ENCODE data around the gene RASSF9. TPM values are rescaled to one million over a fixed set of nuclear protein-coding genes. Genes with fewer than 3 reads are reported as not detected.

RASSF9 gene
- total RNA-seq, 1 donor = 0.43 TPM

DNA sequence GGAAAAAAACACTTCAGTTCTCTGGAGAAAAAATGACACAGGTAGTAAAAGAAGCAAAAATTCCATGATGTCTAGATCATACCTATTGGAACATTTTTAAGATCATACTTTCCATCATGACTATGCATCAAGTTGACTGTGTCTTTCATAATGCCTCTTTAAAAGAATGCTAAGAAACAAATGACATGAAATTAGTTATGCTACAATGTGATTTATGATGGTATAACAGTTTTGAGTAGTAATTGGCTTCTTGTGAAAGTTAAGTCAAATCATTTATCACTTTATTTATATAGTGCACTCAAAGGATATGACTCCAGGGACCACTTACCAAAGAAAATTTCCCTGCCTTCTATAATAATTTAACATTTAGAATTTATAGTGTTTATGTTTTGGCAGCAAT, 28.5 kb downstream of the RASSF9 start:
- no peak for TF ChIP-seq CTCF (IDR thresholded peaks at IDR 0.05; ENCODE audit: insufficient read depth, low read depth, low read length)
- no peak for DNase-seq (ENCODE audit: low read depth)
- H3K4me3 ChIP-seq (ENCODE audit: low read depth, low read length) = no peak overlapping the region

GRCh38 chr12:85805654-85806053, 30.6 kb downstream of the RASSF9 start:
- no peak overlapping the region for H3K4me3 ChIP-seq (ENCODE audit: low read depth, low read length)
- no peak for TF ChIP-seq CTCF (IDR thresholded peaks at IDR 0.05; ENCODE audit: insufficient read depth, low read depth, low read length)
- no peak for DNase-seq (ENCODE audit: low read depth)

DNA sequence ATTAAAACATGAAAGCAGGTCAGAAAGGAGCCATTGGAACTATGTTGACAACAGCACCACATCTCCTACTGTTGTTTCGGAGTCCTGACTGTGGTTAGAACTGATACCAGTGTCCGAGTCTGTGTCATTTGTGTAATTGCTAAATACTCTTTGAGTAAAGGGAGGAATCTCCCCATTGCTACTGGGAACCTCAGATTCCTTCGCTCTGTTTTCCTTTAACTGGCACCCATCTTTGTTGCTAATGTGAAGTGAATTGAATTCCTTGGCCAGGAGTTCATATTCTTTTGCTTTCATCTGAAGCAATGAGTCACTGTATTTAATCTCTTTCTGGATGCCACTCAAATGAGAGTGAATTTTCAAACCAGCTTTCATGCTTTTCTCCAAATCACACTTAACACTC, 31.5 kb downstream of the RASSF9 start:
- H3K4me3 ChIP-seq (ENCODE audit: low read depth, low read length) = no peak overlapping the region
- no peak for DNase-seq (ENCODE audit: low read depth)
- no peak for TF ChIP-seq CTCF (IDR thresholded peaks at IDR 0.05; ENCODE audit: insufficient read depth, low read depth, low read length)

GRCh38 chr12:85803923-85804322, 32.3 kb downstream of the RASSF9 start:
- TF ChIP-seq CTCF (IDR thresholded peaks at IDR 0.05; ENCODE audit: insufficient read depth, low read depth, low read length) = no peak
- H3K4me3 ChIP-seq (ENCODE audit: low read depth, low read length) = no peak overlapping the region
- no peak for DNase-seq (ENCODE audit: low read depth)

DNA sequence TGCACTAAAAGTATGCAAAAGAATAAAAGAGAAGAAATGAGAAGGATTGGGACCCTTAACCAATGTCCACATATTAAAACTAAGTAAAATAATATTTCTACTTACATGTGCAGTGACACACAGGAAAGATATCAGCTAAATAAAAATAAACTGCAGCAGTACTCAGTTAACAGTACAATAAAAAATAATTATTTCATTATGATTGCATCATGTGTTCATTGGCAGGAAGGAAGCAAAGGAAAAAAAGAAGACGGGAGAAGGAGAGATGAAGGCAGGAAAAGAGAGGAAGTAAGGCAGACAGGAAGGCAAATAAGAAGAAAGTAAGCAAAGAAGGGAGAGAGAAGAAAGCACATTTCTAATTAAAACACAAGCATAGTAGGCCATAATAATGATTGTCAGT, 33.0 kb downstream of the RASSF9 start:
- no peak for TF ChIP-seq CTCF (IDR thresholded peaks at IDR 0.05; ENCODE audit: insufficient read depth, low read depth, low read length)
- no peak overlapping the region for H3K4me3 ChIP-seq (ENCODE audit: low read depth, low read length)
- no peak for DNase-seq (ENCODE audit: low read depth)

- H3K4me3 ChIP-seq (ENCODE audit: low read depth, low read length) = no peak overlapping the region
- no peak for DNase-seq (ENCODE audit: low read depth)
- no peak for TF ChIP-seq CTCF (IDR thresholded peaks at IDR 0.05; ENCODE audit: insufficient read depth, low read depth, low read length)
Measured at GRCh38 chr12:85798122-85798521, 38.1 kb downstream of the RASSF9 start.

- DNase-seq (ENCODE audit: low read depth) = no peak
- TF ChIP-seq CTCF (IDR thresholded peaks at IDR 0.05; ENCODE audit: insufficient read depth, low read depth, low read length) = no peak
- H3K4me3 ChIP-seq (ENCODE audit: low read depth, low read length) = no peak overlapping the region
Measured at GRCh38 chr12:85796001-85796400, 40.2 kb downstream of the RASSF9 start.

Data from fibroblast of villous mesenchyme (primary cell).